Measurements from ENCODE around the gene ALPP.
A peak's percentile ranks its signal among the peaks of the same experiment; 100 is the strongest.
"Not testable (repeated sequence)": the region's sequence is repeated elsewhere in the genome, so short reads cannot be mapped to it uniquely, and the experiment has no call there.

ALPP gene

GRCh38 chr2:232363784-232364615 is 14.6 kb upstream of the ALPP start:
- H3K4me3 ChIP-seq (ENCODE audit: low read length): no peak overlapping the region
- no peak for DNase-seq (ENCODE audit: low read depth)
- TF ChIP-seq, protein P1, sequence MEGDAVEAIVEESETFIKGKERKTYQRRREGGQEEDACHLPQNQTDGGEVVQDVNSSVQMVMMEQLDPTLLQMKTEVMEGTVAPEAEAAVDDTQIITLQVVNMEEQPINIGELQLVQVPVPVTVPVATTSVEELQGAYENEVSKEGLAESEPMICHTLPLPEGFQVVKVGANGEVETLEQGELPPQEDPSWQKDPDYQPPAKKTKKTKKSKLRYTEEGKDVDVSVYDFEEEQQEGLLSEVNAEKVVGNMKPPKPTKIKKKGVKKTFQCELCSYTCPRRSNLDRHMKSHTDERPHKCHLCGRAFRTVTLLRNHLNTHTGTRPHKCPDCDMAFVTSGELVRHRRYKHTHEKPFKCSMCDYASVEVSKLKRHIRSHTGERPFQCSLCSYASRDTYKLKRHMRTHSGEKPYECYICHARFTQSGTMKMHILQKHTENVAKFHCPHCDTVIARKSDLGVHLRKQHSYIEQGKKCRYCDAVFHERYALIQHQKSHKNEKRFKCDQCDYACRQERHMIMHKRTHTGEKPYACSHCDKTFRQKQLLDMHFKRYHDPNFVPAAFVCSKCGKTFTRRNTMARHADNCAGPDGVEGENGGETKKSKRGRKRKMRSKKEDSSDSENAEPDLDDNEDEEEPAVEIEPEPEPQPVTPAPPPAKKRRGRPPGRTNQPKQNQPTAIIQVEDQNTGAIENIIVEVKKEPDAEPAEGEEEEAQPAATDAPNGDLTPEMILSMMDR (conservative IDR thresholded peaks at IDR 0.05; ENCODE audit: low read depth, low read length): no peak

DNA sequence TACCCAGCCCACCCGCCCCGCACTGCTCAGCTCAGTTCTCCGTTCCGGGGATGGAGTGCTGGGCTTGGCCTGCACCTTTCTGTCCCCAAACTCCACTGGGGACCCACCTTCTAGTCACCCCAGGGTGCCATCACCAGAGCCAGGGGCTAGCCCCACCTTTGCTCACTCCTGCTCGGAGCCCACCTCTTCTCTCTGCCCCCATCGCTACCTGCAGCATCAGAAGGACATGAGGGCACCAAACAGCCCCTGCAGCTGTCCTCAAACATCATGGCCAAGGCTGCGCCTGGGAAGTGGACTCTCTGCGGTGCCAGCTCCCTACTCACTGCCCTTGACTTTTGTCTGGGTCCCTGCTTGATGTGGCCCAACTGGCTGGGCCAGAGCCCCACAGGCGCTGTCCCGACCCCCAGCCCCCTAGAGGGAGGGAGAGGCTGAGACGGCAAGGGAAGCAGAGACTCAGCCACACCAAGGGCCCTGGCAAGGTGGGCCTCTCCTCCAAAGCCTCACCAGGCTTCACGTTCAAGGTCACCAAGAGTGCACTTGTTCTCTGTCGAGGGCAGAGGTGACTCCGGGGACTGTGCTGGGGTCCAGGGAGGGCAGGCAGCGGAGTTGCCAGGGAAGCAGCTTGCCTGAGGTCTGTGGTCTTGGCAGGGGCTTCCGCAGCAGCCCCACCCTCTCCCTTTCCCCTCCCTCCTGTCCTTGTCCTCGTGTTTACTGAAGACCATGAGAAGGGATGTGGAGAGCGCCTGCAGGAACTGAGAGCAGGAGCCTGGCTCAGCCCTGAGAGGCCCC is 13.6 kb upstream of the ALPP start:
- H3K4me3 ChIP-seq (ENCODE audit: low read length); DNase-seq (ENCODE audit: low read depth): not testable (repeated sequence)

DNA sequence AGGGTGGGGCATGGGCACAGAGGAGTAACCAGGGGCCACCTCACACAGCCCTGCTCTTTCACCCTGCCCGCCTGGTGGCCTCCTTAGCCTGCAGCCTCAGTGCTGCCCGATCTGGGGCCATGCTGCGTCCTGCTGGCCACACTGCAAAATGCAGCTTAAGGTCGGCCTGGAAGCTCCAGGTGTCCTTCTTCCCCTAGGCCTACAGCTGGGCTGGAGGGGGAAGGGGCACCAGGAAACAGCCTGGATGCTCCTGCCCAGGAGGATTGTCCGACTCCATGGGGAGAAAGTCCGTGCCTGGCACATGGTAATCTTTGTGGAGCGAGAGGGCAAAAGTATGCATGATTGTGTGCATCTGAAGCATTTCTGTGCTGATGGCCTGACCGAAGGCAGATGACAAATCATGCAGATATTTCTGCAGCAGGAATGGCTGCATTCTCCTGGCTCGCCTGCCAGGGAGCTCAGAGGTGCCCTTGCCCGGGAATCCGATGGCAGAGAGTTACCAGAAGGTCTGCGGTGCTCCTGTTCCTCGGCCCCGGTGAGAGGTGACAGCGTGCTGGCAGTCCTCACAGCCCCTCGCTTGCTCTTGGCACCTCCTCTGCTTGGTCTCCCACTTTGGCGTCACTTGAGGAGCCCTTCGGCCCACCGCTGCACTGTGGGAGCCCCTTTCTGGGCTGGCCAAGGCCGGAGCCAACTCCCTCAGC is 12.8 kb upstream of the ALPP start:
- TF ChIP-seq, protein P1 (conservative IDR thresholded peaks at IDR 0.05; ENCODE audit: low read depth, low read length): peak; percentile 58
- peak; percentile 80 for DNase-seq (ENCODE audit: low read depth)
- H3K4me3 ChIP-seq (ENCODE audit: low read length): no peak overlapping the region

DNA sequence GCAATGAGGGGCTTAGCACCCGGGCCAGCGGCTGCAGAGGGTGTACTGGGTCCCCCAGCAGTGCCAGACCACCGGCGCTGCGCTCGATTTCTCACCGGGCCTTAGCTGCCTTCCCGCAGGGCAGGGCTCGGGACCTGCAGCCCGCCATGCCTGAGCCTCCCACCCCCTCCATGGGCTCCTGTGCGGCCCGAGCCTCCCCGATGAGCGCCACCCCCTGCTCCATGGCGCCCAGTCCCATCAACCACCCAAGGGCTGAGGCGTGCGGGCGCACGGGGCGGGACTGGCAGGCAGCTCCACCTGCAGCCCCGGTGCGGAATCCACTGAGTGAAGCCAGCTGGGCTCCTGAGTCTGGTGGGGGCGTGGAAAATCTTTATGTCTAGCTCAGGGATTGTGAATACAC is 12.1 kb upstream of the ALPP start:
- H3K4me3 ChIP-seq (ENCODE audit: low read length); DNase-seq (ENCODE audit: low read depth): not testable (repeated sequence)

DNA sequence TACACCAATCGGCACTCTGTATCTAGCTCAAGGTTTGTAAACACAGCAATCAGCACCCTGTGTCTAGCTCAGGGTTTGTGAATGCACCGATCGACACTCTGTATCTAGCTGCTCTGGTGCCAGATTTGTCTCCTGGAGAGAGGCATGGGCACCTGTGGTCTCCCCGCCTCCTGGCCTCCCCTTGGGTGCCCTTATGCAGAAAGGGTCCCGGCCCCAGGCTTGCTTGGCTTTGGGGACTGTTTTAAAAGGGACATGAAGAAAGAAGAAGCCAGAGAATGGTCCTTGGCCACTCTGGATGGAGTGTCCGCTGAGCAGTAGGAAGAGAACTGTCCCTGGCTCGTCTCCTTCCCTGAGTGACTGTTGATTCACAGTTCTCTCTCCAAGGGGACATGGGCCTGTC is 11.5 kb upstream of the ALPP start:
- no peak for DNase-seq (ENCODE audit: low read depth)
- TF ChIP-seq, protein P1 (conservative IDR thresholded peaks at IDR 0.05; ENCODE audit: low read depth, low read length): no peak
- H3K4me3 ChIP-seq (ENCODE audit: low read length): no peak overlapping the region

GRCh38 chr2:232367591-232368233 is 10.8 kb upstream of the ALPP start:
- TF ChIP-seq, protein P1 (conservative IDR thresholded peaks at IDR 0.05; ENCODE audit: low read depth, low read length): peak; percentile 21
- DNase-seq (ENCODE audit: low read depth): no peak
- no peak overlapping the region for H3K4me3 ChIP-seq (ENCODE audit: low read length)

- DNase-seq (ENCODE audit: low read depth): no peak
- TF ChIP-seq, protein P1 (conservative IDR thresholded peaks at IDR 0.05; ENCODE audit: low read depth, low read length): no peak
- no peak overlapping the region for H3K4me3 ChIP-seq (ENCODE audit: low read length)
Measured at GRCh38 chr2:232368311-232368731, 10.2 kb upstream of the ALPP start.

Measured in retinal pigment epithelial cell (primary cell).